WTC11 (cell line): ENCODE data around the gene SYCP3. TPM values are rescaled to one million over a fixed set of nuclear protein-coding genes. Genes with fewer than 3 reads are reported as not detected.

Experiments
- ATAC-seq: fragments of 200-7000 bp; cut with Tn5 transposase; 2 replicates; pipeline ENCODE4 v1.10.0; 2021; ENCODE audit warnings: mild to moderate bottlenecking, moderate library complexity
- CTCF ChIA-PET: fragments of 300-600 bp; sonication (Branson Sonifier 250); formaldehyde crosslinking; loops from one replicate; lab custom pipeline; 2021; ENCODE audit warnings: antibody characterized with exemption; lab: Charles Lee
- POLR2A ChIA-PET: fragments of 350-600 bp; sonication (Branson Sonifier 250); formaldehyde crosslinking; loops from one replicate; lab custom pipeline; 2021; ENCODE audit warnings: antibody characterized with exemption; lab: Charles Lee
- DNase-seq: peaks from one replicate; pipeline ENCODE4 v3.0.0; 2021; ENCODE audit warnings: low spot score
- H3K27ac Mint-ChIP-seq: 2 replicates; pipeline ENCODE4 v1.8.0; 2021; ENCODE audit warnings: mixed read lengths
- H3K27me3 Mint-ChIP-seq: 2 replicates; pipeline ENCODE4 v1.8.0; 2021; ENCODE audit warnings: low read depth, mild to moderate bottlenecking, moderate library complexity, mixed read lengths
- H3K36me3 Mint-ChIP-seq: 2 replicates; pipeline ENCODE4 v1.8.0; 2021; ENCODE audit warnings: mixed read lengths
- H3K4me1 Mint-ChIP-seq: 2 replicates; pipeline ENCODE4 v1.8.0; 2022; ENCODE audit warnings: mixed read lengths
- H3K4me3 Mint-ChIP-seq: 2 replicates; pipeline ENCODE4 v1.8.0; 2021; ENCODE audit warnings: mild to moderate bottlenecking, moderate library complexity, mixed read lengths
- H3K9me3 Mint-ChIP-seq: 2 replicates; pipeline ENCODE4 v1.8.0; 2021; ENCODE audit warnings: mixed read lengths
- ATF1 ChIP-seq: sonication (generic); formaldehyde crosslinking; IDR thresholded peaks from 2 replicates; pipeline ENCODE4 v1.8.1; 2023; ENCODE audit warnings: mild to moderate bottlenecking, moderate library complexity, missing genetic modification reagents
- CDX4 ChIP-seq: fragments of 250-450 bp; sonication (Bioruptor Pico); IDR thresholded peaks from 2 replicates; pipeline ENCODE4 v1.9.0; 2021; ENCODE audit warnings: moderate library complexity, mild to moderate bottlenecking, inconsistent platforms, borderline replicate concordance
- ELF4 ChIP-seq: sonication (generic); formaldehyde crosslinking; IDR thresholded peaks from 2 replicates; pipeline ENCODE4 v1.8.1; 2022; ENCODE audit warnings: low read depth, mild to moderate bottlenecking, moderate library complexity, missing genetic modification reagents
- EMX1 ChIP-seq: fragments of 250-450 bp; sonication (Bioruptor Pico); IDR thresholded peaks from 2 replicates; pipeline ENCODE4 v1.8.0; 2021; ENCODE audit warnings: mild to moderate bottlenecking
- ETV6 ChIP-seq: sonication (generic); formaldehyde crosslinking; IDR thresholded peaks from 2 replicates; pipeline ENCODE4 v1.8.1; 2022; ENCODE audit warnings: mild to moderate bottlenecking, missing genetic modification reagents
- IRF2 ChIP-seq: sonication (generic); formaldehyde crosslinking; IDR thresholded peaks from 2 replicates; pipeline ENCODE4 v1.8.0; 2022; ENCODE audit warnings: low read depth, missing genetic modification reagents, borderline replicate concordance
- MAX ChIP-seq: sonication (generic); formaldehyde crosslinking; IDR thresholded peaks from 2 replicates; pipeline ENCODE4 v1.8.0; 2022; ENCODE audit warnings: mild to moderate bottlenecking, missing genetic modification reagents
- MLX ChIP-seq: sonication (generic); formaldehyde crosslinking; IDR thresholded peaks from 2 replicates; pipeline ENCODE4 v1.8.1; 2023; ENCODE audit warnings: mild to moderate bottlenecking, missing genetic modification reagents, moderate library complexity
- MXD4 ChIP-seq: fragments of 250-450 bp; sonication (Bioruptor Pico); IDR thresholded peaks from 2 replicates; pipeline ENCODE4 v1.8.0; 2021; ENCODE audit warnings: mild to moderate bottlenecking, moderate library complexity, borderline replicate concordance
- NFYB ChIP-seq: sonication (generic); formaldehyde crosslinking; conservative IDR thresholded peaks from 2 replicates; pipeline ENCODE4 v1.8.0; 2022; ENCODE audit warnings: low read depth, missing genetic modification reagents
- NR1H2 ChIP-seq: sonication (generic); formaldehyde crosslinking; IDR thresholded peaks from 2 replicates; pipeline ENCODE4 v1.9.0; 2021; ENCODE audit warnings: mild to moderate bottlenecking, moderate library complexity, missing genetic modification reagents
- PREB ChIP-seq: sonication (generic); formaldehyde crosslinking; IDR thresholded peaks from 2 replicates; pipeline ENCODE4 v1.8.1; 2022; ENCODE audit warnings: mild to moderate bottlenecking, missing genetic modification reagents, moderate library complexity, borderline replicate concordance
- SMAD4 ChIP-seq: sonication (generic); formaldehyde crosslinking; IDR thresholded peaks from 2 replicates; pipeline ENCODE4 v1.8.0; 2022; ENCODE audit warnings: mild to moderate bottlenecking, missing genetic modification reagents
- SOX15 ChIP-seq: fragments of 250-450 bp; sonication (Bioruptor Pico); IDR thresholded peaks from 2 replicates; pipeline ENCODE4 v1.9.0; 2021; ENCODE audit warnings: mild to moderate bottlenecking
- STAT6 ChIP-seq: sonication (generic); formaldehyde crosslinking; conservative IDR thresholded peaks from 2 replicates; pipeline ENCODE4 v1.8.1; 2023; ENCODE audit warnings: mild to moderate bottlenecking, low read depth, missing genetic modification reagents, moderate library complexity
- ZNF232 ChIP-seq: sonication (generic); formaldehyde crosslinking; IDR thresholded peaks from 2 replicates; pipeline ENCODE4 v1.8.0; 2022; ENCODE audit warnings: mild to moderate bottlenecking, missing genetic modification reagents
- ZNF281 ChIP-seq: sonication (generic); formaldehyde crosslinking; IDR thresholded peaks from 2 replicates; pipeline ENCODE4 v1.8.0; 2023; ENCODE audit warnings: mild to moderate bottlenecking, missing genetic modification reagents
- ZNF317 ChIP-seq: sonication (generic); formaldehyde crosslinking; IDR thresholded peaks from 2 replicates; pipeline ENCODE4 v1.8.1; 2023; ENCODE audit warnings: low read depth, mild to moderate bottlenecking, moderate library complexity, missing genetic modification reagents, borderline replicate concordance
- total RNA-seq: library from RNA; stranded (reverse); gene quantifications from 3 replicates; pipeline ENCODE4 v1.2.3, GENCODE V29; 2021
- TF ChIP-seq, protein P1 (sequence below): sonication (generic); formaldehyde crosslinking; IDR thresholded peaks from 2 replicates; pipeline ENCODE4 v1.8.0; 2022; ENCODE audit warnings: mild to moderate bottlenecking, missing genetic modification reagents
- TF ChIP-seq, protein P2 (sequence below): fragments of 250-450 bp; sonication (Bioruptor Pico); IDR thresholded peaks from 2 replicates; pipeline ENCODE4 v1.8.0; 2021; ENCODE audit warnings: mild to moderate bottlenecking
- TF ChIP-seq, protein P3 (sequence below): sonication (generic); formaldehyde crosslinking; IDR thresholded peaks from 2 replicates; pipeline ENCODE4 v1.8.1; 2023; ENCODE audit warnings: mild to moderate bottlenecking, missing genetic modification reagents, moderate library complexity

The SYCP3 gene
- total RNA-seq, 1 experiment from 2014 or later = 0.15 TPM

- TF ChIP-seq SMAD4 (CRISPR knock-in tag) = no peak
- no peak for TF ChIP-seq ATF1
- TF ChIP-seq, protein P1, sequence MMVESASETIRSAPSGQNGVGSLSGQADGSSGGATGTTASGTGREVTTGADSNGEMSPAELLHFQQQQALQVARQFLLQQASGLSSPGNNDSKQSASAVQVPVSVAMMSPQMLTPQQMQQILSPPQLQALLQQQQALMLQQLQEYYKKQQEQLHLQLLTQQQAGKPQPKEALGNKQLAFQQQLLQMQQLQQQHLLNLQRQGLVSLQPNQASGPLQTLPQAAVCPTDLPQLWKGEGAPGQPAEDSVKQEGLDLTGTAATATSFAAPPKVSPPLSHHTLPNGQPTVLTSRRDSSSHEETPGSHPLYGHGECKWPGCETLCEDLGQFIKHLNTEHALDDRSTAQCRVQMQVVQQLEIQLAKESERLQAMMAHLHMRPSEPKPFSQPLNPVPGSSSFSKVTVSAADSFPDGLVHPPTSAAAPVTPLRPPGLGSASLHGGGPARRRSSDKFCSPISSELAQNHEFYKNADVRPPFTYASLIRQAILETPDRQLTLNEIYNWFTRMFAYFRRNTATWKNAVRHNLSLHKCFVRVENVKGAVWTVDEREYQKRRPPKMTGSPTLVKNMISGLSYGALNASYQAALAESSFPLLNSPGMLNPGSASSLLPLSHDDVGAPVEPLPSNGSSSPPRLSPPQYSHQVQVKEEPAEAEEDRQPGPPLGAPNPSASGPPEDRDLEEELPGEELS (CRISPR knock-in tag) = no peak
- TF ChIP-seq ZNF281 (CRISPR knock-in tag) = no peak
- no peak for TF ChIP-seq NR1H2 (CRISPR knock-in tag)
- TF ChIP-seq SOX15 (CRISPR knock-in tag) = no peak
- no peak for TF ChIP-seq ELF4 (CRISPR knock-in tag)
- no peak for TF ChIP-seq ETV6 (CRISPR knock-in tag)
- TF ChIP-seq MAX (CRISPR knock-in tag) = no peak
- TF ChIP-seq EMX1 (CRISPR knock-in tag) = no peak
- TF ChIP-seq CDX4 (CRISPR knock-in tag) = no peak
- no peak for TF ChIP-seq ZNF317
- DNase-seq (no peak), ATAC-seq (no peak)
- Mint-ChIP-seq H3K4me3 (no peak overlapping the region), H3K27ac (no peak overlapping the region), H3K4me1 (no peaks in the 10 kb centered on the region), H3K9me3 (no peaks in the 10 kb centered on the region), H3K36me3 (no peaks in the 10 kb centered on the region), H3K27me3 (no peaks in the 10 kb centered on the region)
- ChIA-PET POLR2A (no interaction called here), CTCF (no interaction called here)
Observed at GRCh38 chr12:101729842-101730241, 9.4 kb downstream of the SYCP3 start.

- Mint-ChIP-seq H3K27ac (no peak overlapping the region), H3K36me3 (no peaks in the 10 kb centered on the region), H3K9me3 (no peaks in the 10 kb centered on the region), H3K4me1 (no peaks in the 10 kb centered on the region), H3K4me3 (no peak overlapping the region), H3K27me3 (no peaks in the 10 kb centered on the region)
- ChIA-PET CTCF (no interaction called here), POLR2A (no interaction called here)
- ATAC-seq = no peak
- DNase-seq = no peak
- TF ChIP-seq NR1H2 (CRISPR knock-in tag) (no peak), ELF4 (CRISPR knock-in tag) (no peak), PREB (CRISPR knock-in tag) (no peak), STAT6 (no peak), ZNF232 (no peak), MLX (no peak), NFYB (no peak), IRF2 (no peak), MXD4 (CRISPR knock-in tag) (no peak)
- TF ChIP-seq, protein P2, sequence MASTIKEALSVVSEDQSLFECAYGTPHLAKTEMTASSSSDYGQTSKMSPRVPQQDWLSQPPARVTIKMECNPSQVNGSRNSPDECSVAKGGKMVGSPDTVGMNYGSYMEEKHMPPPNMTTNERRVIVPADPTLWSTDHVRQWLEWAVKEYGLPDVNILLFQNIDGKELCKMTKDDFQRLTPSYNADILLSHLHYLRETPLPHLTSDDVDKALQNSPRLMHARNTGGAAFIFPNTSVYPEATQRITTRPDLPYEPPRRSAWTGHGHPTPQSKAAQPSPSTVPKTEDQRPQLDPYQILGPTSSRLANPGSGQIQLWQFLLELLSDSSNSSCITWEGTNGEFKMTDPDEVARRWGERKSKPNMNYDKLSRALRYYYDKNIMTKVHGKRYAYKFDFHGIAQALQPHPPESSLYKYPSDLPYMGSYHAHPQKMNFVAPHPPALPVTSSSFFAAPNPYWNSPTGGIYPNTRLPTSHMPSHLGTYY (CRISPR knock-in tag) = no peak
- TF ChIP-seq, protein P3, sequence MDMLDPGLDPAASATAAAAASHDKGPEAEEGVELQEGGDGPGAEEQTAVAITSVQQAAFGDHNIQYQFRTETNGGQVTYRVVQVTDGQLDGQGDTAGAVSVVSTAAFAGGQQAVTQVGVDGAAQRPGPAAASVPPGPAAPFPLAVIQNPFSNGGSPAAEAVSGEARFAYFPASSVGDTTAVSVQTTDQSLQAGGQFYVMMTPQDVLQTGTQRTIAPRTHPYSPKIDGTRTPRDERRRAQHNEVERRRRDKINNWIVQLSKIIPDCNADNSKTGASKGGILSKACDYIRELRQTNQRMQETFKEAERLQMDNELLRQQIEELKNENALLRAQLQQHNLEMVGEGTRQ (CRISPR knock-in tag) = no peak
Observed at GRCh38 chr12:101727098-101727497, 12.2 kb downstream of the SYCP3 start.
